ENCODE results near the gene HPCA.
"Not testable (repeated sequence)": the region's sequence is repeated elsewhere in the genome, so short reads cannot be mapped to it uniquely, and the experiment has no call there.

HPCA gene

DNA sequence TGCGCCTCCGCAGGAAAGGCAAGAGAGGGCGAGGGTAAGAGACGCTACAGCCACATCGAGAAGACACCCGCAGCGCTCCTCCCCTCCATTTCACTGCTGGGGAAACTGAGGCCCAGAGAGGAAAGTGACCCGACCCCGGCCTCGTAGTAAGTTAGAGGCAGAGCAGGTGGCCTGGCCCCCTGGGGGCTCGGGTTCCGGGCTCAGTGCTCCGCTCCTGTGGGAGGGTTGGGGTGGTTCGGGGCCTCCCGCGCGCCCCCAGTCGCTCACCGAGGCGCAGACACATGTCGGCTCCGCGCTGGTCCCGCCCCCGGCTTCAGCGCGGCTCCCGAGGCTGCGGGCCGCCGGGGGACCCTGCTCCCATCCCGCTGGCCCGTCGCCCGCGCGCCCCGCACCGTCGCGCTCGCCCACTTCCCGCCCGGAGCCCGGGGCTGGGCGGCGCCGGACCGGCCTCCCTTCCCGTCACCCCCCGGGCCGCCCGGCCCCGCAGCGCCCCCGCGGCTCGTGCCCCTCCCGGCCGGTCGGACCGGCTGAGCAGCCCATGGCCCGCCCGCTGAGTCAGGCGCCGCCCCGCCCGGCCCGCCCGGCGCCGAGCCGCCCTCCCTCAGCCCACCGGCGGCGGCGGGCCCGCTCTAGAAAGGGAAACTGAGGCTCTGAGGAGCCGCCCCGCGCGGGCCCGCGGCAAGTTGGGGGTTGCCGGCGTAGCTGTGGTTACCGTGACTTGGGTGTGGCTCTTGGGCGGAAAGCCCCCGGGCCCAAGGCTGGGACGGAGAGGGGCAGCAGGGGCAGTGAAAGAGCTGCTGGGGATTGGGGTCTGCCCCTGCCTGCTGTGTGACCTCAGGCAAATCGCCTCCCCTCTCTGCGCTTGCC is 14.9 kb downstream of the HPCA start, which contains the start of gene TMEM54:
TMEM54 (minus strand) TSS at position 434 of the 867 bp plus-strand sequence; CDS start at position 283, 151 bp downstream.
- Mint-ChIP-seq H3K27ac (peak within 1 kb of the TSS in 2 of 3 experiments; percentile 65 to 78), H3K9me3 (no peaks in the 10 kb centered on the region), H3K27me3 (ENCODE audit: low read depth) (peaks cover 60% of the 10 kb centered on the region), H3K36me3 (ENCODE audit: low read depth) (no peaks in the 10 kb centered on the region), H3K4me1 (peaks cover 1% of the 10 kb centered on the region), H3K4me3 (peak within 1 kb of the TSS; percentile 83 to 90 (median 89))
- TF ChIP-seq, protein P1, sequence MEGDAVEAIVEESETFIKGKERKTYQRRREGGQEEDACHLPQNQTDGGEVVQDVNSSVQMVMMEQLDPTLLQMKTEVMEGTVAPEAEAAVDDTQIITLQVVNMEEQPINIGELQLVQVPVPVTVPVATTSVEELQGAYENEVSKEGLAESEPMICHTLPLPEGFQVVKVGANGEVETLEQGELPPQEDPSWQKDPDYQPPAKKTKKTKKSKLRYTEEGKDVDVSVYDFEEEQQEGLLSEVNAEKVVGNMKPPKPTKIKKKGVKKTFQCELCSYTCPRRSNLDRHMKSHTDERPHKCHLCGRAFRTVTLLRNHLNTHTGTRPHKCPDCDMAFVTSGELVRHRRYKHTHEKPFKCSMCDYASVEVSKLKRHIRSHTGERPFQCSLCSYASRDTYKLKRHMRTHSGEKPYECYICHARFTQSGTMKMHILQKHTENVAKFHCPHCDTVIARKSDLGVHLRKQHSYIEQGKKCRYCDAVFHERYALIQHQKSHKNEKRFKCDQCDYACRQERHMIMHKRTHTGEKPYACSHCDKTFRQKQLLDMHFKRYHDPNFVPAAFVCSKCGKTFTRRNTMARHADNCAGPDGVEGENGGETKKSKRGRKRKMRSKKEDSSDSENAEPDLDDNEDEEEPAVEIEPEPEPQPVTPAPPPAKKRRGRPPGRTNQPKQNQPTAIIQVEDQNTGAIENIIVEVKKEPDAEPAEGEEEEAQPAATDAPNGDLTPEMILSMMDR (IDR thresholded peaks at IDR 0.05; ENCODE audit: unreplicated experiment in 3 of 3), result no peak

DNA sequence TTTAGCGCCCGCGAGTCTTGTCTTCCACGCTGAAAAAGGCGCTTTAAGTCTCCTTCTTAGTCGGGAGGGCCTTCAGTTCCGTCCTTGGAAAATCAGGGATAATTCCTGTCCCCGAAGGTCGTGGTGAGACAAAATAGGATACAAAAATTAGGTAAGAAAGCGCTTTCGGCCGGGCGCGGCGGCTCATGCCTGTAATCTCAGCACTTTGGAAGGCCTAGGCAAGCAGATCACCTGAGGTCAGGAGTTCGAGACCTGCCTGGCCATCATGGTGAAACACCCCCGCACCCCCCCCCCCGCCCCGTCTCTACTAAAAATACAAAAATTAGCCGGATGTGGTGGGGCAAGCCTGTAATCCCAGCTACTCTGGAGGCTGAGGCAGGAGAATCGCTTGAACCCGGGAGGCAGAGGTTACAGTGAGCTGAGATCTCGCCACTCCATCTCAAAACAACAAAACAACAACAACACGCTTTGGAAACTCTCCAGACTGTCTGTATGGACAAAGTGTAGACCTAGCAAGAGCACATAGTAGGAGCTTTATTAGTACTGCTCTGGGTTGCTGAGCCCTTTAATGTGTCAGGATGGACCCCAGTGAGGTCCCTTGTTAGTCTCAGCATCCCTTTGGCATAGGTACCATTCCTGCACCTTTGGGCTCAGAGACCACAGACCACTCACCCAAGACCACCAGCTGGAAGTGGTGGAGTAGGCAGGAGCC is 15.7 kb downstream of the HPCA start:
- Mint-ChIP-seq H3K4me1 (no peaks in the 10 kb centered on the region), H3K9me3 (no peaks in the 10 kb centered on the region), H3K36me3 (ENCODE audit: low read depth) (no peaks in the 10 kb centered on the region), H3K4me3 (peak overlapping the region; percentile 83 to 90 (median 89)), H3K27me3 (ENCODE audit: low read depth) (peaks cover 52% of the 10 kb centered on the region), H3K27ac (peak overlapping the region in 2 of 3 experiments; percentile 65 to 72)
- TF ChIP-seq, protein P1 (IDR thresholded peaks at IDR 0.05; ENCODE audit: unreplicated experiment in 3 of 3), result no peak

DNA sequence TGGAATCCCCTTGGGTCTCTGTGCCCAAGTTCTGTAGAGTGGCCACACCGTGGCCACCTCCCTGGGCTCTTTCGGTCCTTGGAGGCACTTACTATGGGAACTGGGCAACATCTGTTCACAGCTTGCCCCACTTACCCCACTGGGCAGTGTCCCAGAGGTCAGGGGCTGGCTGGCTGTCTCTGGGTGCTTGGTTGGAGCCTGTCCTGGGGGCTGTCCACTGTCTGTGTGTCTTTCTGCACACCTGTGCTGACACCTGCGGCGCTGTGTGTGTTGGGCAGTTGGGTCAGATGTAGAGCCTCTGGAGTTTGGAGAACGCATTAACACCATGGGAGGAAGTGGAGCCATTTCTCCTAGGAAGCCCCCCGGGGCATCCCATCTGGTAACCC is 16.2 kb downstream of the HPCA start:
- TF ChIP-seq, protein P1 (IDR thresholded peaks at IDR 0.05; ENCODE audit: unreplicated experiment in 3 of 3), result no peak
- Mint-ChIP-seq H3K27me3 (ENCODE audit: low read depth) (peaks cover 50% of the 10 kb centered on the region), H3K9me3 (no peaks in the 10 kb centered on the region), H3K4me1 (no peaks in the 10 kb centered on the region), H3K4me3 (peak overlapping the region; percentile 75 to 86 (median 86)), H3K27ac (peak overlapping the region in 2 of 3 experiments; percentile 24 to 65), H3K36me3 (ENCODE audit: low read depth) (no peaks in the 10 kb centered on the region)

DNA sequence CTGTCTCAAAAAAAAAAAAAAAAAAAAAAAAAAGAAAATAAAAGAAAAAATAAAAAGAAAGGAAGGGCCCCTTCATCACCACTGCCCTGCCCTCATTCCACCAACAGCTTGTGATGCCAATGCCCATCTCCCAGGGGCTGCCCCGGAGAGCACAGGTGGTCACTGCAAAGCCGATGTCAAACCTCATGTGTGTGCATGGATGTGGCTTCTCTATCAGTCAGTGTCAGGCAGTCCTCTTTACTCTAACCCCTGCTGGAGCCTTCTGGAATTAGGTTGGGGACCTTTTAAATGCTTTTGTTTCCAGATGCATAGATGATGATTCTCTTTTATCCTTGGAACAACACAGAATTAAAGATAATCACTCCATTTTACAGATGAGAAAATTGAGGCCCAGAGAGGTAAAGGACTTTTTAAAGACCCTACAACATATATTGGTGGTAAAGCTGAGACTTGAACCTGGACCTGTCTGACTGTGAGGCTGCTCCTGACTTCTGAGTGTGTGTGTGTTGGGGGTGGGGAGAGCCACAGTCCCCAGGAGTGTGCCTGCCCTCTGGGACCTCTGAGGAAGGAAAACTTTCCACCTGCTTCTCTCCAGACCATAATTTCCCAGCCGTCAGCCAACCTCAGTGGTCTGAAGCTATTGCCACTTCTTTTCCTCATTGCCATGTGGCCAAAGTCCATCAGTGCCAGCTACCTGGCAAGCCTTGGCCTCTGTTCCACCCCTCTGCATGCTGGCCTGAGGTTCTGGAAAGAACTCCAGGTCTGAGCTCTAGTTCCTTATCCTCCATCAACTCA is 17.9 kb downstream of the HPCA start:
- Mint-ChIP-seq H3K4me1 (no peaks in the 10 kb centered on the region), H3K27me3 (ENCODE audit: low read depth) (peaks cover 39% of the 10 kb centered on the region), H3K36me3 (ENCODE audit: low read depth) (no peaks in the 10 kb centered on the region), H3K9me3 (no peaks in the 10 kb centered on the region), H3K4me3 (peak overlapping the region in 2 of 3 experiments; percentile 20 to 55), H3K27ac (no peak overlapping the region)
- TF ChIP-seq, protein P1 (IDR thresholded peaks at IDR 0.05; ENCODE audit: unreplicated experiment in 3 of 3), result no peak

DNA sequence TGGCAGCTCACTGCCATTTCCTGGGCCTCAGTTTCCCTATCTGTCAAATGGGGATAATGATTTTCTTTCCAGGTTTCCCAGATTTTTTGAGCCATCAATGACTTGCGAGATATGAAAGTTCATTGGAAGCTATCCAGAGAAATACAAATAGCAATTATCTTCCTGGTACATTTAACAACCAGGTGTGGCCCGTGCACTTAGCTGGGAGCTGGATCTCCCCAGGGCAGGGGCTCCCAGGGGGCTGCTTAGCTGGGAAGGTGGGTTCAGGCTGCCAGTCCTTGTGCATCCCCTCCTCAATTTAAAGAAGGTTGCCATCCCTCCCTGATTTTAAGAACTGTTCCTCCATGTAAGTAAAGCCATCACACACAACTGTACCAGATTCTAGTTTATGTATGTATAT is 18.5 kb downstream of the HPCA start:
- peak overlapping the region in 1 of 3 experiments; percentile 47 for H3K27ac Mint-ChIP-seq
- no peaks in the 10 kb centered on the region for H3K36me3 Mint-ChIP-seq (ENCODE audit: low read depth)
- peak overlapping the region in 1 of 3 experiments; percentile 51 for H3K4me3 Mint-ChIP-seq
- TF ChIP-seq, protein P1 (IDR thresholded peaks at IDR 0.05; ENCODE audit: unreplicated experiment in 3 of 3), result no peak
- H3K4me1 Mint-ChIP-seq, result no peaks in the 10 kb centered on the region
- no peaks in the 10 kb centered on the region for H3K9me3 Mint-ChIP-seq
- H3K27me3 Mint-ChIP-seq (ENCODE audit: low read depth), result peaks cover 33% of the 10 kb centered on the region

DNA sequence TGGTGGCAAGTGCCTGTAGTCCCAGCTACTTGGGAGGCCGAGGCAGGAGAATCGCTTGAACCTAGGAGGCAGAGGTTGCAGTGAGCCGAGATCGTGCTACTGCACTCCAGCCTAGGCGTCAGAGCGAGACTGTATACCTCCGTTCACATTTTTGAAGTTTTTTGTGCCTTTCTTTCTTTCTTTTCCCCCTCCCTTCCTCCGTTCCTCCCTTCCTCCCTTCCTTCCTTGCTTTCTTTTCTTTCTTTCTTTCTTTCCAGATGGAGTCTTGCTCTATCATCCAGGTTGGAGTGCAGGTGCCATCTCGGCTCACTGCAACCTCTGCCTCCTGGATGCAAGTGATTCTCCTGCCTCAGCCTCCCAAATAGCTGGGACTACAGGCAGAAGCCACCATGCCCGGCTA is 19.3 kb downstream of the HPCA start:
- not testable (repeated sequence) for H3K9me3 Mint-ChIP-seq; H3K4me1 Mint-ChIP-seq; H3K36me3 Mint-ChIP-seq (ENCODE audit: low read depth); H3K4me3 Mint-ChIP-seq; H3K27ac Mint-ChIP-seq
- H3K27me3 Mint-ChIP-seq (ENCODE audit: low read depth), result peaks cover 26% of the 10 kb centered on the region

Data from nephron (organoid).